HCT116 (cell line): ENCODE results near the gene BABAM2. TPM values are rescaled to one million over a fixed set of nuclear protein-coding genes. Genes with fewer than 3 reads are reported as not detected.

ENCODE experiments used
- ATAC-seq: fragments of 200-7000 bp; cut with Tn5 transposase; 2 replicates; pipeline ENCODE4 v1.9.1; 2020; ENCODE audit warnings: mild to moderate bottlenecking, moderate library complexity
- BruUV-seq: library from RNA; stranded (reverse); fragments of 400-500 nt; replicated peaks from 2 replicates; lab custom pipeline; 2021; lab: Mats Ljungman, UMichigan
- CTCF ChIA-PET: fragments of 300-600 bp; sonication (Branson Sonifier 250); formaldehyde crosslinking; loops from one replicate; lab custom pipeline; 2021; ENCODE audit warnings: antibody characterized with exemption; lab: Charles Lee
- POLR2A ChIA-PET: fragments of 300-600, 350-600 bp; sonication (Branson Sonifier 250); formaldehyde crosslinking; loops from one replicate; lab custom pipeline; 2021; ENCODE audit warnings: antibody characterized with exemption; lab: Charles Lee
- RAD21 ChIA-PET, 2 experiments: fragments of 300-600 bp; sonication (Branson Sonifier 250); formaldehyde crosslinking; loops; one replicate each; lab custom pipeline; 2023; ENCODE audit warnings: low total read pairs in 2 of 2; ENCODE audit not compliant: uncharacterized antibody in 2 of 2, unreplicated experiment in 2 of 2, low non-redundant PET in 1 of 2; lab: Charles Lee
- DNase-seq: peaks from one replicate; pipeline ENCODE4 v3.0.0-alpha.2; 2010; ENCODE audit warnings: low read depth, low spot score
- H2AFZ ChIP-seq: fragments of 200-600 bp; shearing (Covaris generic), sonication (generic); 2 replicates; pipeline ENCODE4 v1.6.1; 2017; ENCODE audit warnings: low read depth, mixed run types, mixed read lengths, antibody characterized with exemption, low read length; ENCODE audit not compliant: poor library complexity, severe bottlenecking
- H3K27ac ChIP-seq: 2 replicates; pipeline ENCODE4 v1.5.1; 2012; ENCODE audit warnings: low read depth, low read length
- H3K27me3 ChIP-seq: fragments of 200-600 bp; sonication (generic); 2 replicates; pipeline ENCODE4 v1.6.1; 2016; ENCODE audit warnings: mixed run types, low read length, mixed read lengths; ENCODE audit not compliant: insufficient read depth
- H3K36me3 ChIP-seq, 2 experiments: fragments of 200-500 bp in 1 of 2; fragments of 200-600 bp in 1 of 2; sonication (Bioruptor generic) in 1 of 2; sonication (generic) in 1 of 2; 2 replicates each; pipeline versions ENCODE4 v1.5.1 to v1.6.1; 2014 to 2016; ENCODE audit warnings: low read length in 2 of 2, inconsistent platforms in 1 of 2, mixed read lengths in 1 of 2, mixed run types in 1 of 2; ENCODE audit not compliant: insufficient read depth in 2 of 2, control insufficient read depth in 1 of 2
- H3K4me1 ChIP-seq, 2 experiments: fragments of 200-600 bp in 1 of 2; sonication (generic) in 1 of 2; 2 replicates each; pipeline versions ENCODE4 v1.5.1 to v1.6.1; 2012 to 2017; ENCODE audit warnings: low read length in 2 of 2, inconsistent platforms in 1 of 2, mild to moderate bottlenecking in 1 of 2, mixed read lengths in 1 of 2, mixed run types in 1 of 2, moderate library complexity in 1 of 2; ENCODE audit not compliant: insufficient read depth in 2 of 2, control insufficient read depth in 1 of 2
- H3K4me2 ChIP-seq: fragments of 200-600 bp; sonication (generic); 2 replicates; pipeline ENCODE4 v1.6.1; 2017; ENCODE audit warnings: mixed run types, low read length, mixed read lengths
- H3K4me3 ChIP-seq, 2 experiments: fragments of 200-600 bp in 1 of 2; sonication (generic) in 1 of 2; replicated peaks in 1 of 2; 2 replicates each; pipeline ENCODE4 v1.5.1; 2011 to 2016; ENCODE audit warnings: low read length in 2 of 2, control low read depth in 1 of 2, low read depth in 1 of 2, mild to moderate bottlenecking in 1 of 2, mixed read lengths in 1 of 2, mixed run types in 1 of 2
- H3K79me2 ChIP-seq: fragments of 200-600 bp; sonication (generic); 2 replicates; pipeline ENCODE4 v1.6.1; 2017; ENCODE audit warnings: mild to moderate bottlenecking, mixed run types, low read length, moderate library complexity, mixed read lengths; ENCODE audit not compliant: insufficient read depth
- H3K9ac ChIP-seq: fragments of 200-600 bp; sonication (generic); 2 replicates; pipeline ENCODE4 v1.6.1; 2016; ENCODE audit warnings: low read length, mixed read lengths
- H3K9me2 ChIP-seq: fragments of 200-600 bp; sonication (generic), shearing (Covaris generic); 2 replicates; pipeline ENCODE4 v1.6.1; 2017; ENCODE audit warnings: mixed run types, mild to moderate bottlenecking, moderate library complexity; ENCODE audit not compliant: insufficient read depth
- H3K9me3 ChIP-seq, 2 experiments: fragments of 200-500 bp in 1 of 2; fragments of 200-600 bp in 1 of 2; sonication (Bioruptor generic) in 1 of 2; sonication (generic) in 1 of 2; 2 replicates each; pipeline ENCODE4 v1.6.1; 2014 to 2017; ENCODE audit warnings: low read length in 2 of 2, mixed read lengths in 2 of 2, inconsistent platforms in 1 of 2, low read depth in 1 of 2, mild to moderate bottlenecking in 1 of 2, mixed run types in 1 of 2, moderate library complexity in 1 of 2; ENCODE audit not compliant: control insufficient read depth in 1 of 2, insufficient read depth in 1 of 2
- H4K20me1 ChIP-seq: fragments of 200-600 bp; sonication (generic), shearing (Covaris generic); 2 replicates; pipeline ENCODE4 v1.6.1; 2017; ENCODE audit warnings: mixed run types, mild to moderate bottlenecking, moderate library complexity; ENCODE audit not compliant: insufficient read depth
- CTCF ChIP-seq, 3 experiments: fragments of 200-600 bp in 1 of 3; sonication (generic) in 1 of 3; IDR thresholded peaks in 2 of 3; conservative IDR thresholded peaks in 1 of 3; 2 replicates each; pipeline ENCODE4 v1.5.1; 2012 to 2017; ENCODE audit warnings: low read depth in 2 of 3, low read length in 2 of 3, antibody characterized with exemption in 1 of 3, borderline replicate concordance in 1 of 3, control low read depth in 1 of 3, mild to moderate bottlenecking in 1 of 3, mixed read lengths in 1 of 3, mixed run types in 1 of 3, moderate library complexity in 1 of 3; ENCODE audit not compliant: insufficient read depth in 1 of 3
- POLR2A ChIP-seq: IDR thresholded peaks from 2 replicates; pipeline ENCODE4 v1.7.0; 2011; ENCODE audit warnings: borderline replicate concordance; ENCODE audit not compliant: insufficient read depth, insufficient read length; ENCODE audit errors: extremely low read depth
- SRF ChIP-seq: IDR thresholded peaks from 2 replicates; pipeline ENCODE4 v1.6.1; 2012; ENCODE audit warnings: low read depth
- intact Hi-C: fragments of 100-400 bp; cut with micrococcal nuclease; formaldehyde crosslinking; loops from 2 replicates; pipeline ENCODE4 v1.10.0; 2022
- total RNA-seq: library from RNA; stranded (reverse); gene quantifications from one replicate; pipeline ENCODE4 v1.2.1, GENCODE V29; 2021; ENCODE audit not compliant: unreplicated experiment
- TF ChIP-seq, protein P1 (sequence below): IDR thresholded peaks from 2 replicates; pipeline ENCODE4 v1.6.1; 2012; ENCODE audit warnings: low read depth

BABAM2 gene
- total RNA-seq, 1 experiment from 2014 or later, result 23.8 TPM

DNA sequence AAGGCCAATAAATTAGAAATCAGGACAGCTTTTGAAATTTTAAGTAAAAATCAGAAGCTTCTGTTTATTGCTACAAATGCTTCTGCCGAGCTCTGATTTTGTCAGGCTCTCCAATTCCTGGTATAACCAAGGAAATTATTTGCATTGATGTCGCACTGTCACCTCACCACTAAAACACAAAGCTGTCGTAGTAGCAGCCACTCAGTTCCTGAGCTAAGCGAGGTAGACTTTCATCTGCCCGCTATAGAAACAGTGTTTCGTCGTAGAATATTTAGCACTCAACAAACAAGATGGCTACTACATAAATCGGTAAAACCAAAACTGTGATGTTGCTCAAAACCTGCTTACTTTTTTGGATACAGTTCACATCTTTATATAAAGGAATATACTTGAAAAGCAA is 360.8 kb downstream of the BABAM2 start:
- Histone ChIP-seq H3K9ac (no peak overlapping the region), H3K36me3 (no peaks in the 10 kb centered on the region), H3K4me1 (peaks cover 3 to 15% of the 10 kb centered on the region in 2 experiments; a peak in 3 of 4 replicates), H3K4me2 (no peak overlapping the region), H3K27me3 (no peaks in the 10 kb centered on the region), H3K27ac (no peak overlapping the region), H3K9me2 (no peaks in the 10 kb centered on the region), H3K79me2 (no peaks in the 10 kb centered on the region), H2AFZ (no peak overlapping the region), H3K9me3 (no peaks in the 10 kb centered on the region), H3K4me3 (no peak overlapping the region), H4K20me1 (no peaks in the 10 kb centered on the region)
- ChIA-PET CTCF (no interaction called here), RAD21 (no interaction called here), POLR2A (no interaction called here)
- intact Hi-C loops, result no loop called here
- ATAC-seq, result no peak
- TF ChIP-seq CTCF (IDR thresholded peaks at IDR 0.05 in 2 of 3, conservative IDR thresholded peaks at IDR 0.05 in 1 of 3; ENCODE audit: borderline replicate concordance in 1 of 3, insufficient read depth in 1 of 3, low read depth in 2 of 3, low read length in 2 of 3), result no peak
- TF ChIP-seq, protein P1, sequence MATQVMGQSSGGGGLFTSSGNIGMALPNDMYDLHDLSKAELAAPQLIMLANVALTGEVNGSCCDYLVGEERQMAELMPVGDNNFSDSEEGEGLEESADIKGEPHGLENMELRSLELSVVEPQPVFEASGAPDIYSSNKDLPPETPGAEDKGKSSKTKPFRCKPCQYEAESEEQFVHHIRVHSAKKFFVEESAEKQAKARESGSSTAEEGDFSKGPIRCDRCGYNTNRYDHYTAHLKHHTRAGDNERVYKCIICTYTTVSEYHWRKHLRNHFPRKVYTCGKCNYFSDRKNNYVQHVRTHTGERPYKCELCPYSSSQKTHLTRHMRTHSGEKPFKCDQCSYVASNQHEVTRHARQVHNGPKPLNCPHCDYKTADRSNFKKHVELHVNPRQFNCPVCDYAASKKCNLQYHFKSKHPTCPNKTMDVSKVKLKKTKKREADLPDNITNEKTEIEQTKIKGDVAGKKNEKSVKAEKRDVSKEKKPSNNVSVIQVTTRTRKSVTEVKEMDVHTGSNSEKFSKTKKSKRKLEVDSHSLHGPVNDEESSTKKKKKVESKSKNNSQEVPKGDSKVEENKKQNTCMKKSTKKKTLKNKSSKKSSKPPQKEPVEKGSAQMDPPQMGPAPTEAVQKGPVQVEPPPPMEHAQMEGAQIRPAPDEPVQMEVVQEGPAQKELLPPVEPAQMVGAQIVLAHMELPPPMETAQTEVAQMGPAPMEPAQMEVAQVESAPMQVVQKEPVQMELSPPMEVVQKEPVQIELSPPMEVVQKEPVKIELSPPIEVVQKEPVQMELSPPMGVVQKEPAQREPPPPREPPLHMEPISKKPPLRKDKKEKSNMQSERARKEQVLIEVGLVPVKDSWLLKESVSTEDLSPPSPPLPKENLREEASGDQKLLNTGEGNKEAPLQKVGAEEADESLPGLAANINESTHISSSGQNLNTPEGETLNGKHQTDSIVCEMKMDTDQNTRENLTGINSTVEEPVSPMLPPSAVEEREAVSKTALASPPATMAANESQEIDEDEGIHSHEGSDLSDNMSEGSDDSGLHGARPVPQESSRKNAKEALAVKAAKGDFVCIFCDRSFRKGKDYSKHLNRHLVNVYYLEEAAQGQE, result no peak
- DNase-seq, result no peak
- no TSS peak for BruUV-seq

DNA sequence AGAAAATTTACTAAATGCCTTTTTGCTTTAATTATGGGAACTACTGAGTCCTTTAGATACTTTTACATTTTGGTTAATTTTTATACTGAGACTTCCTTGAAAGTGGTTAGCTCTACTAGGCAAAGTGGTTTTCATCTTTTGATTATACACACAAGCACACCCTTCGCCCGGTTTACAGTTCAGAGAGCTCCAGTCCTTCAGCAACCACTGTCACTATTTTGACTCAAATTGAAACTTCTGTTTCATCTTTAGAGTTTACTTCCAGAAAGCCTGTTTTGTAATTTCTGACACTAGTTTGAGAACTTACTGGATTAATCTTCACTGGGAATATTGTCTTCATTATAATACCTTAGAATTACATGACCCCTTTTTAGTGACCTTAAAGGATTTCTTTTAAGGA is 361.8 kb downstream of the BABAM2 start:
- CTCF ChIA-PET, result no interaction called here
- Histone ChIP-seq H3K4me2 (no peak overlapping the region), H4K20me1 (no peaks in the 10 kb centered on the region), H3K9me3 (no peaks in the 10 kb centered on the region), H3K27ac (no peak overlapping the region), H3K4me1 (peaks cover 3 to 15% of the 10 kb centered on the region in 2 experiments; a peak in 3 of 4 replicates), H3K4me3 (no peak overlapping the region), H3K79me2 (no peaks in the 10 kb centered on the region), H2AFZ (no peak overlapping the region), H3K36me3 (no peaks in the 10 kb centered on the region), H3K27me3 (no peaks in the 10 kb centered on the region), H3K9ac (no peak overlapping the region)
- POLR2A ChIA-PET, result no interaction called here
- intact Hi-C loops, result no loop called here
- TF ChIP-seq, protein P1, result no peak
- TF ChIP-seq POLR2A (no peak), CTCF (IDR thresholded peaks at IDR 0.05 in 2 of 3, conservative IDR thresholded peaks at IDR 0.05 in 1 of 3; ENCODE audit: borderline replicate concordance in 1 of 3, insufficient read depth in 1 of 3, low read depth in 2 of 3, low read length in 2 of 3) (no peak), SRF (no peak)
- TF ChIP-seq, all 23 proteins: peak for 0
- BruUV-seq, result no TSS peak
- RAD21 ChIA-PET, result no interaction called here
- ATAC-seq (no peak), DNase-seq (no peak)
- no peaks in the 10 kb centered on the region for H3K9me2 ChIP-seq
